Fibroblast of villous mesenchyme (primary cell): ENCODE results near the gene MIA3. TPM values are rescaled to one million over a fixed set of nuclear protein-coding genes. Genes with fewer than 3 reads are reported as not detected.

Experiments used
- DNase-seq: peaks from one replicate; pipeline ENCODE4 v3.0.0-alpha.2; 2010; ENCODE audit warnings: low read depth
- H3K4me3 ChIP-seq: 2 replicates; pipeline ENCODE4 v1.5.1; 2011; ENCODE audit warnings: low read depth, mild to moderate bottlenecking, low read length
- total RNA-seq: library from RNA; depleted of rRNA; stranded (reverse); fragments of >200 nt; gene quantifications from 2 replicates; pipeline ENCODE4 v1.2.3, GENCODE V29; 2012
- TF ChIP-seq, protein P1 (sequence below): IDR thresholded peaks from 2 replicates; pipeline ENCODE4 v1.5.1; 2012; ENCODE audit warnings: low read depth, mild to moderate bottlenecking, low read length; ENCODE audit not compliant: insufficient read depth

MIA3 gene
- total RNA-seq, result 44.5 and 54.0 TPM in 2 replicates

GRCh38 chr1:222618001-222618879 is at the start of gene MIA3:
MIA3 (plus strand) TSS chr1:222618097; CDS start chr1:222618111, 14 bp downstream.
- TF ChIP-seq, protein P1, sequence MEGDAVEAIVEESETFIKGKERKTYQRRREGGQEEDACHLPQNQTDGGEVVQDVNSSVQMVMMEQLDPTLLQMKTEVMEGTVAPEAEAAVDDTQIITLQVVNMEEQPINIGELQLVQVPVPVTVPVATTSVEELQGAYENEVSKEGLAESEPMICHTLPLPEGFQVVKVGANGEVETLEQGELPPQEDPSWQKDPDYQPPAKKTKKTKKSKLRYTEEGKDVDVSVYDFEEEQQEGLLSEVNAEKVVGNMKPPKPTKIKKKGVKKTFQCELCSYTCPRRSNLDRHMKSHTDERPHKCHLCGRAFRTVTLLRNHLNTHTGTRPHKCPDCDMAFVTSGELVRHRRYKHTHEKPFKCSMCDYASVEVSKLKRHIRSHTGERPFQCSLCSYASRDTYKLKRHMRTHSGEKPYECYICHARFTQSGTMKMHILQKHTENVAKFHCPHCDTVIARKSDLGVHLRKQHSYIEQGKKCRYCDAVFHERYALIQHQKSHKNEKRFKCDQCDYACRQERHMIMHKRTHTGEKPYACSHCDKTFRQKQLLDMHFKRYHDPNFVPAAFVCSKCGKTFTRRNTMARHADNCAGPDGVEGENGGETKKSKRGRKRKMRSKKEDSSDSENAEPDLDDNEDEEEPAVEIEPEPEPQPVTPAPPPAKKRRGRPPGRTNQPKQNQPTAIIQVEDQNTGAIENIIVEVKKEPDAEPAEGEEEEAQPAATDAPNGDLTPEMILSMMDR, result no peak
- DNase-seq, result peak; percentile 30
- H3K4me3 ChIP-seq, result peak within 1 kb of the TSS; percentile 84

DNA sequence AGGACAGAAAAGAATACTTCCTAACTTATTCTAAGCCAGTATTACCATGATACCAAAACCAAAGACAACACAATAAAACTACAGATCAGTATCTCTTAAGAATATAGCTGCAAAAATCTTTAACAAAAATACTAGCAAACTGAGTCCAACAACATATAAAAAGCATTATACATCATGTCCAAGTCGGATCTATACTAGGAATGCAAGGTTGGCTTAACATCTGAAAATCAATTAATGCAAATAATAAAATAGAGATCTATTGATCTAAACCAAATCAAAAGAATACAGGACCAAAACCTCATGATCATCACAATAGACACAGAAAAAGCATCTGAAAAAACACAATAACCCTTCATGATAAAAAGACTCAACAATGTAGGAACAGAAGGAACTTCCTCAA is 47.1 kb upstream of the MIA3 start:
- TF ChIP-seq, protein P1, result no peak
- no peak overlapping the region for H3K4me3 ChIP-seq
- DNase-seq, result no peak

- DNase-seq, result no peak
- no peak overlapping the region for H3K4me3 ChIP-seq
- TF ChIP-seq, protein P1, result no peak
These were observed 38.6 kb upstream of the MIA3 start for GRCh38 chr1:222579316-222579715.

- peak; percentile 17 for DNase-seq
- H3K4me3 ChIP-seq, result no peak overlapping the region
- TF ChIP-seq, protein P1, result no peak
These were observed 35.7 kb upstream of the MIA3 start for GRCh38 chr1:222582099-222582774.

DNA sequence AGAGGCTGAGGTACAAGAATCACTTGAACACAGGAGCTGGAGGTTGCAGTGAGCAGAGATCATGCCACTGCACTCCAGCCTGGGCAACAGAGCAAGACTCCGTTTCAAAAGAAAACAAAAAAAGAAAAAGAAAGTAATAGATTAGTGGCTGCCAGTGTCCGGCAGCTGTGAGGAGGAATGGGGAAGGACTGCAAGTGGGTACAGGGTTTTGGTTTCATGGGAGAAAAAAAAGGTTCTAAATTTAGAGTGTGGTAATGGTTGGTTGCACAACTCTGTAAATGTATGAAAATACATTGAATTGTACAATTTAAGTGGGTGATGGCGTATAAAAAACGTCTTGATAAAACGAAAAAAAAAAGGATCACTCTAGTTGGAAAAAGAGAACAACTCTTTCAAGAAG is 34.8 kb upstream of the MIA3 start:
- TF ChIP-seq, protein P1, result no peak
- no peak for DNase-seq
- H3K4me3 ChIP-seq, result no peak overlapping the region

- no peak for DNase-seq
- H3K4me3 ChIP-seq, result no peak overlapping the region
- TF ChIP-seq, protein P1, result no peak
These were observed 31.1 kb upstream of the MIA3 start for GRCh38 chr1:222586842-222587241.
